ENCODE measurements around the gene DTL. TPM values are rescaled to one million over a fixed set of nuclear protein-coding genes. Genes with fewer than 3 reads are reported as not detected.
A peak's percentile ranks its signal among the peaks of the same experiment; 100 is the strongest.
"Not testable (repeated sequence)": the region's sequence is repeated elsewhere in the genome, so short reads cannot be mapped to it uniquely, and the experiment has no call there.

DTL gene
- 11.4 TPM for total RNA-seq

- DNase-seq: peak; percentile 99
Observed at GRCh38 chr1:212035123-212035834, at the start of gene DTL, which contains the start of gene INTS7. TSS of gene DTL (plus strand) at chr1:212035748. CDS start at chr1:212035891, 143 bp downstream. TSS of gene INTS7 (minus strand) at chr1:212035557. CDS start at chr1:212035437, 120 bp downstream.

- DNase-seq: no peak
Observed at GRCh38 chr1:211986628-211987254, 48.8 kb upstream of the DTL start.

- DNase-seq: no peak
Observed at GRCh38 chr1:211991695-211992094, 43.9 kb upstream of the DTL start.

- DNase-seq: not testable (repeated sequence)
Observed at GRCh38 chr1:211997426-211997825, 38.1 kb upstream of the DTL start.

- no peak for DNase-seq
Observed at GRCh38 chr1:212002536-212002935, 33.0 kb upstream of the DTL start.

- no peak for DNase-seq
Observed at GRCh38 chr1:212004895-212005608, 30.5 kb upstream of the DTL start.

GRCh38 chr1:212007178-212007577 is 28.4 kb upstream of the DTL start:
- DNase-seq: no peak

- peak; percentile 29 for DNase-seq
Observed at GRCh38 chr1:212007886-212008285, 27.7 kb upstream of the DTL start.

GRCh38 chr1:212009561-212009960 is 26.0 kb upstream of the DTL start:
- DNase-seq: no peak

GRCh38 chr1:212010004-212010403 is 25.5 kb upstream of the DTL start:
- DNase-seq: no peak

- DNase-seq: peak; percentile 13
Observed at GRCh38 chr1:212012034-212012740, 23.4 kb upstream of the DTL start.

GRCh38 chr1:212013672-212014071 is 21.9 kb upstream of the DTL start:
- no peak for DNase-seq

GRCh38 chr1:212020975-212021374 is 14.6 kb upstream of the DTL start:
- DNase-seq: no peak

- no peak for DNase-seq
Observed at GRCh38 chr1:212021563-212021962, 14.0 kb upstream of the DTL start.

GRCh38 chr1:212022908-212023307 is 12.6 kb upstream of the DTL start:
- not testable (repeated sequence) for DNase-seq

- DNase-seq: no peak
Observed at GRCh38 chr1:212024469-212025149, 10.9 kb upstream of the DTL start.

- not testable (repeated sequence) for DNase-seq
Observed at GRCh38 chr1:212027727-212028126, 7.8 kb upstream of the DTL start.

GRCh38 chr1:212030936-212031528 is 4.5 kb upstream of the DTL start:
- no peak for DNase-seq

GRCh38 chr1:212034516-212035122 is 929 bp upstream of the DTL start:
- no peak for DNase-seq

- no peak for DNase-seq
Observed at GRCh38 chr1:212035835-212036605, 472 bp downstream of the DTL start.
